GM12878 (cell line): ENCODE measurements around the gene SESTD1. TPM values are rescaled to one million over a fixed set of nuclear protein-coding genes. Genes with fewer than 3 reads are reported as not detected.

ENCODE experiments used
- ATAC-seq: fragments of 200-7000 bp; cut with Tn5 transposase; 3 replicates; pipeline ENCODE4 v1.9.1; 2020; ENCODE audit warnings: mild to moderate bottlenecking, moderate library complexity
- BruUV-seq: library from RNA; stranded (reverse); fragments of 400-500 nt; replicated peaks from 2 replicates; lab custom pipeline; 2021; lab: Mats Ljungman, UMichigan
- CTCF ChIA-PET: fragments of 300-600 bp; sonication (Branson Sonifier 250); formaldehyde crosslinking; extraction: SDS; loops from one replicate; lab custom pipeline; 2021; ENCODE audit warnings: inconsistent platforms; lab: Yijun Ruan, JAX
- POLR2A ChIA-PET: fragments of 350-600 bp; formaldehyde crosslinking; extraction: SDS; loops from one replicate; lab custom pipeline; 2021; ENCODE audit warnings: inconsistent platforms; lab: Charles Lee
- RAD21 ChIA-PET: fragments of 300-600 bp; sonication (Branson Sonifier 250); formaldehyde crosslinking; loops from one replicate; lab custom pipeline; 2023; ENCODE audit warnings: antibody characterized with exemption; ENCODE audit not compliant: unreplicated experiment; lab: Charles Lee
- SMC1A ChIA-PET: fragments of 300-600 bp; sonication (Branson Sonifier 250); formaldehyde crosslinking; loops from one replicate; lab custom pipeline; 2023; ENCODE audit not compliant: unreplicated experiment, uncharacterized antibody; lab: Charles Lee
- DNase-seq: peaks from one replicate; pipeline ENCODE4 v3.0.0-alpha.2; 2011; ENCODE audit warnings: low read depth, low spot score
- FAIRE-seq: peaks from 3 replicates; lab custom pipeline; 2011; peaks lifted over from hg19 to GRCh38; lab: Jason Lieb, UNC
- H2AFZ ChIP-seq: 2 replicates; pipeline ENCODE4 v1.6.0; 2011; ENCODE audit warnings: low read depth, low read length, control low read depth; ENCODE audit not compliant: control insufficient read depth
- H3K27ac ChIP-seq: 2 replicates; pipeline ENCODE4 v1.5.1; 2011; ENCODE audit warnings: control low read depth; ENCODE audit not compliant: control insufficient read depth, insufficient read depth
- H3K27me3 ChIP-seq, 2 experiments: replicated peaks in 1 of 2; 2 replicates each; pipeline versions ENCODE4 v1.6.0 to v1.6.1; 2011; ENCODE audit warnings: low read length in 1 of 2; ENCODE audit not compliant: control insufficient read depth in 2 of 2, insufficient read depth in 2 of 2
- H3K36me3 ChIP-seq, 2 experiments: 2 replicates each; pipeline ENCODE4 v1.5.1; 2011; ENCODE audit warnings: low read length in 1 of 2; ENCODE audit not compliant: control insufficient read depth in 2 of 2, insufficient read depth in 2 of 2
- H3K4me1 ChIP-seq: 2 replicates; pipeline ENCODE4 v1.6.1; 2011; ENCODE audit warnings: mild to moderate bottlenecking, low read length, moderate library complexity, mixed read lengths; ENCODE audit not compliant: control insufficient read depth, insufficient read depth
- H3K4me2 ChIP-seq: 2 replicates; pipeline ENCODE4 v1.6.0; 2011; ENCODE audit warnings: control low read depth; ENCODE audit not compliant: control insufficient read depth, insufficient read depth
- H3K4me3 ChIP-seq: fragments of 200-600 bp; sonication (generic); 2 replicates; pipeline ENCODE4 v1.5.1; 2016
- H3K79me2 ChIP-seq: 2 replicates; pipeline ENCODE4 v1.6.0; 2011; ENCODE audit warnings: low read length; ENCODE audit not compliant: control insufficient read depth, insufficient read depth
- H3K9ac ChIP-seq: 2 replicates; pipeline ENCODE4 v1.8.0; 2011; ENCODE audit warnings: low read length, control low read depth, mixed read lengths; ENCODE audit not compliant: control insufficient read depth, insufficient read depth
- H3K9me3 ChIP-seq: replicated peaks from 3 replicates; pipeline ENCODE4 v1.5.1; 2011; ENCODE audit warnings: mild to moderate bottlenecking, low read length; ENCODE audit not compliant: control insufficient read depth, insufficient read depth
- H4K20me1 ChIP-seq: 2 replicates; pipeline ENCODE4 v1.6.0; 2011; ENCODE audit not compliant: control insufficient read depth, insufficient read depth
- CHD2 ChIP-seq: IDR thresholded peaks from 2 replicates; pipeline ENCODE4 v1.6.1; 2011; ENCODE audit warnings: low read depth, low read length, improper control_type of control experiment, borderline replicate concordance
- JUND ChIP-seq: IDR thresholded peaks from 2 replicates; pipeline ENCODE4 v1.6.1; 2012; ENCODE audit warnings: low read depth, mild to moderate bottlenecking, low read length, improper control_type of control experiment, moderate library complexity
- KAT2A ChIP-seq: conservative IDR thresholded peaks from 2 replicates; pipeline ENCODE4 v1.6.1; 2011; ENCODE audit warnings: low read depth, low read length; ENCODE audit not compliant: control insufficient read depth
- SREBF2 ChIP-seq: IDR thresholded peaks from 2 replicates; pipeline ENCODE4 v1.6.1; 2012; ENCODE audit warnings: mild to moderate bottlenecking, low read length
- WGBS: methylation state at CpG from one replicate; pipeline ENCODE4 v1.1.6; 2016; ENCODE audit warnings: low lambda C conversion rate; ENCODE audit not compliant: insufficient replicate concordance, insufficient coverage; ENCODE audit errors: missing lambda C conversion rate; 5-methylcytosine and 5-hydroxymethylcytosine counted together
- in situ Hi-C: fragments of 300-500 bp; cut with MboI; formaldehyde crosslinking; loops from 9 replicates; pipeline ENCODE4 v1.14.3; 2018; ENCODE audit warnings: mixed read lengths
- intact Hi-C: fragments of 100-400 bp; cut with micrococcal nuclease; formaldehyde crosslinking; loops from one replicate; pipeline ENCODE4 v1.14.2; 2022; ENCODE audit not compliant: unreplicated experiment
- polyA plus RNA-seq, 11 experiments: library from polyadenylated mRNA; depleted of rRNA in 4 of 11; unstranded in 6 of 11; stranded (reverse) in 5 of 11; fragments of >200 nt; fragmentation: Nextera tagmentation in 4 of 11; fragmentation: Illumina TruSeq in 1 of 11; extraction: Ambion mirVana in 4 of 11; extraction: Trizol in 1 of 11; gene quantifications; 1 replicate in 1 of 11; 2 replicates in 10 of 11; pipeline versions ENCODE4 v1.2.1 to v1.2.3, GENCODE V29; 2011 to 2016; ENCODE audit warnings: inconsistent platforms in 2 of 11, missing spikeins in 2 of 11, low read depth in 1 of 11
- total RNA-seq, 4 experiments: library from RNA; depleted of rRNA in 3 of 4; stranded (reverse); fragments of >200 nt in 3 of 4; fragmentation: Illumina TruSeq in 1 of 4; extraction: Trizol in 1 of 4; gene quantifications; 2 replicates each; pipeline versions ENCODE4 v1.2.1 to v1.2.3, GENCODE V29; 2013 to 2021

Gene SESTD1
- total and polyA plus RNA-seq, 10 of the 15 experiments (the other 5 are each of a cell fraction or from before 2014, with no cell fraction given) = 4.4 to 22.7 (median 9.5) TPM

- TF ChIP-seq JUND = no peak
Measured at GRCh38 chr2:179237209-179237946, 27.3 kb downstream of the SESTD1 start (continued).

GRCh38 chr2:179235463-179236108, 29.0 kb downstream of the SESTD1 start:
- ChIA-PET RAD21 (no interaction called here), SMC1A (interaction anchor here (0.8 to 1.5 kb wide), 2 partner anchors 19 to 204 kb away, joined by 3 to 7 read pairs; no protein-coding TSS in a partner anchor), CTCF (no interaction called here), POLR2A (interaction anchor here (0.9 kb wide), 1 partner anchor 10 kb away, joined by 3 read pairs; no protein-coding TSS in a partner anchor)
- 90% methylated on average over 7 of the region's 7 CpGs for WGBS
- Histone ChIP-seq H4K20me1 (no peaks in the 10 kb centered on the region), H2AFZ (no peak overlapping the region), H3K36me3 (no peaks in the 10 kb centered on the region), H3K79me2 (no peaks in the 10 kb centered on the region; the same call in 1 of the 2 replicates), H3K9ac (no peak overlapping the region), H3K27me3 (no peaks in the 10 kb centered on the region), H3K4me1 (no peaks in the 10 kb centered on the region), H3K9me3 (no peaks in the 10 kb centered on the region; the same call in 1 of the 3 replicates), H3K4me2 (no peak overlapping the region), H3K27ac (no peak overlapping the region), H3K4me3 (no peak overlapping the region)
- in situ Hi-C loops (no loop called here), intact Hi-C loops (no loop called here)
- BruUV-seq = no TSS peak
- ATAC-seq (no peak), FAIRE-seq (no peak), DNase-seq (no peak)
- TF ChIP-seq CHD2 (no peak), SREBF2 (no peak), KAT2A (no peak)
